GM12878 (cell line): Measurements from ENCODE around the gene HLTF. TPM values are rescaled to one million over a fixed set of nuclear protein-coding genes. Genes with fewer than 3 reads are reported as not detected.

Source experiments
- ATAC-seq: fragments of 200-7000 bp; cut with Tn5 transposase; 3 replicates; pipeline ENCODE4 v1.9.1; 2020; ENCODE audit warnings: mild to moderate bottlenecking, moderate library complexity
- BruUV-seq: library from RNA; stranded (reverse); fragments of 400-500 nt; replicated peaks from 2 replicates; lab custom pipeline; 2021; lab: Mats Ljungman, UMichigan
- CTCF ChIA-PET: fragments of 300-600 bp; sonication (Branson Sonifier 250); formaldehyde crosslinking; extraction: SDS; loops from one replicate; lab custom pipeline; 2021; ENCODE audit warnings: inconsistent platforms; lab: Yijun Ruan, JAX
- POLR2A ChIA-PET: fragments of 350-600 bp; formaldehyde crosslinking; extraction: SDS; loops from one replicate; lab custom pipeline; 2021; ENCODE audit warnings: inconsistent platforms; lab: Charles Lee
- RAD21 ChIA-PET: fragments of 300-600 bp; sonication (Branson Sonifier 250); formaldehyde crosslinking; loops from one replicate; lab custom pipeline; 2023; ENCODE audit warnings: antibody characterized with exemption; ENCODE audit not compliant: unreplicated experiment; lab: Charles Lee
- SMC1A ChIA-PET: fragments of 300-600 bp; sonication (Branson Sonifier 250); formaldehyde crosslinking; loops from one replicate; lab custom pipeline; 2023; ENCODE audit not compliant: unreplicated experiment, uncharacterized antibody; lab: Charles Lee
- DNase-seq: peaks from one replicate; pipeline ENCODE4 v3.0.0-alpha.2; 2011; ENCODE audit warnings: low read depth, low spot score
- FAIRE-seq: peaks from 3 replicates; lab custom pipeline; 2011; peaks lifted over from hg19 to GRCh38; lab: Jason Lieb, UNC
- H2AFZ ChIP-seq: 2 replicates; pipeline ENCODE4 v1.6.0; 2011; ENCODE audit warnings: low read depth, low read length, control low read depth; ENCODE audit not compliant: control insufficient read depth
- H3K27ac ChIP-seq: 2 replicates; pipeline ENCODE4 v1.5.1; 2011; ENCODE audit warnings: control low read depth; ENCODE audit not compliant: control insufficient read depth, insufficient read depth
- H3K27me3 ChIP-seq, 2 experiments: replicated peaks in 1 of 2; 2 replicates each; pipeline versions ENCODE4 v1.6.0 to v1.6.1; 2011; ENCODE audit warnings: low read length in 1 of 2; ENCODE audit not compliant: control insufficient read depth in 2 of 2, insufficient read depth in 2 of 2
- H3K36me3 ChIP-seq, 2 experiments: 2 replicates each; pipeline ENCODE4 v1.5.1; 2011; ENCODE audit warnings: low read length in 1 of 2; ENCODE audit not compliant: control insufficient read depth in 2 of 2, insufficient read depth in 2 of 2
- H3K4me1 ChIP-seq: 2 replicates; pipeline ENCODE4 v1.6.1; 2011; ENCODE audit warnings: mild to moderate bottlenecking, low read length, moderate library complexity, mixed read lengths; ENCODE audit not compliant: control insufficient read depth, insufficient read depth
- H3K4me2 ChIP-seq: 2 replicates; pipeline ENCODE4 v1.6.0; 2011; ENCODE audit warnings: control low read depth; ENCODE audit not compliant: control insufficient read depth, insufficient read depth
- H3K4me3 ChIP-seq: fragments of 200-600 bp; sonication (generic); 2 replicates; pipeline ENCODE4 v1.5.1; 2016
- H3K79me2 ChIP-seq: 2 replicates; pipeline ENCODE4 v1.6.0; 2011; ENCODE audit warnings: low read length; ENCODE audit not compliant: control insufficient read depth, insufficient read depth
- H3K9ac ChIP-seq: 2 replicates; pipeline ENCODE4 v1.8.0; 2011; ENCODE audit warnings: low read length, control low read depth, mixed read lengths; ENCODE audit not compliant: control insufficient read depth, insufficient read depth
- H3K9me3 ChIP-seq: replicated peaks from 3 replicates; pipeline ENCODE4 v1.5.1; 2011; ENCODE audit warnings: mild to moderate bottlenecking, low read length; ENCODE audit not compliant: control insufficient read depth, insufficient read depth
- H4K20me1 ChIP-seq: 2 replicates; pipeline ENCODE4 v1.6.0; 2011; ENCODE audit not compliant: control insufficient read depth, insufficient read depth
- CREB1 ChIP-seq: IDR thresholded peaks from 2 replicates; pipeline ENCODE4 v1.6.1; 2012; ENCODE audit warnings: low read depth, mild to moderate bottlenecking, inconsistent platforms
- FOS ChIP-seq: IDR thresholded peaks from 3 replicates; pipeline ENCODE4 v1.6.1; 2011; ENCODE audit warnings: borderline replicate concordance; ENCODE audit not compliant: insufficient read length; ENCODE audit errors: extremely low read depth
- HSF1 ChIP-seq: fragments of 150-350 bp; IDR thresholded peaks from 2 replicates; pipeline ENCODE4 v1.6.1; 2014; ENCODE audit warnings: mild to moderate bottlenecking, low read depth, low read length
- IKZF1 ChIP-seq: fragments of 450-650 bp; conservative IDR thresholded peaks from 2 replicates; pipeline ENCODE4 v1.6.1; 2017; ENCODE audit warnings: antibody characterized with exemption, mild to moderate bottlenecking
- KAT2A ChIP-seq: conservative IDR thresholded peaks from 2 replicates; pipeline ENCODE4 v1.6.1; 2011; ENCODE audit warnings: low read depth, low read length; ENCODE audit not compliant: control insufficient read depth
- MAX ChIP-seq: IDR thresholded peaks from 2 replicates; pipeline ENCODE4 v1.6.1; 2012; ENCODE audit warnings: low read depth, low read length, improper control_type of control experiment
- NFIC ChIP-seq: IDR thresholded peaks from 2 replicates; pipeline ENCODE4 v1.6.1; 2012; ENCODE audit warnings: low read depth, mild to moderate bottlenecking, inconsistent platforms, low read length, moderate library complexity
- NR2F1 ChIP-seq: fragments of 450-650 bp; conservative IDR thresholded peaks from 2 replicates; pipeline ENCODE4 v1.6.1; 2017; ENCODE audit warnings: mild to moderate bottlenecking
- PAX5 ChIP-seq: IDR thresholded peaks from 2 replicates; pipeline ENCODE4 v1.6.1; 2011; ENCODE audit warnings: low read depth, low read length, borderline replicate concordance
- PAX8 ChIP-seq: fragments of 450-650 bp; IDR thresholded peaks from 2 replicates; pipeline ENCODE4 v1.6.1; 2017; ENCODE audit warnings: mild to moderate bottlenecking, moderate library complexity
- PKNOX1 ChIP-seq: fragments of 450-650 bp; IDR thresholded peaks from 2 replicates; pipeline ENCODE4 v1.6.1; 2016; ENCODE audit warnings: mild to moderate bottlenecking
- POLR2AphosphoS2 ChIP-seq: IDR thresholded peaks from 2 replicates; pipeline ENCODE4 v1.6.1; 2011; ENCODE audit warnings: low read depth, mild to moderate bottlenecking, low read length, improper control_type of control experiment, moderate library complexity
- RBBP5 ChIP-seq: fragments of 200-600 bp; sonication (generic); conservative IDR thresholded peaks from 2 replicates; pipeline ENCODE4 v1.6.1; 2016
- RCOR1 ChIP-seq: conservative IDR thresholded peaks from 2 replicates; pipeline ENCODE4 v1.6.1; 2012; ENCODE audit warnings: low read depth, low read length, improper control_type of control experiment
- RFX5 ChIP-seq: IDR thresholded peaks from 2 replicates; pipeline ENCODE4 v1.6.1; 2011; ENCODE audit warnings: low read depth, low read length, improper control_type of control experiment
- SP1 ChIP-seq: IDR thresholded peaks from one replicate; pipeline ENCODE4 v1.6.1; 2011; ENCODE audit warnings: low read depth, low read length
- TCF12 ChIP-seq: IDR thresholded peaks from 2 replicates; pipeline ENCODE4 v1.6.1; 2011; ENCODE audit warnings: low read depth, mild to moderate bottlenecking, low read length
- TCF7 ChIP-seq: IDR thresholded peaks from 2 replicates; pipeline ENCODE4 v1.6.1; 2014; ENCODE audit warnings: antibody characterized with exemption, borderline replicate concordance
- ZNF207 ChIP-seq: fragments of 450-650 bp; IDR thresholded peaks from 2 replicates; pipeline ENCODE4 v1.6.1; 2014; ENCODE audit warnings: antibody characterized with exemption, mild to moderate bottlenecking, borderline replicate concordance
- ZNF217 ChIP-seq: fragments of 450-650 bp; IDR thresholded peaks from 2 replicates; pipeline ENCODE4 v1.6.1; 2017; ENCODE audit warnings: antibody characterized with exemption, mild to moderate bottlenecking
- WGBS: methylation state at CpG from one replicate; pipeline ENCODE4 v1.1.6; 2016; ENCODE audit warnings: low lambda C conversion rate; ENCODE audit not compliant: insufficient replicate concordance, insufficient coverage; ENCODE audit errors: missing lambda C conversion rate; 5-methylcytosine and 5-hydroxymethylcytosine counted together
- in situ Hi-C: fragments of 300-500 bp; cut with MboI; formaldehyde crosslinking; loops from 9 replicates; pipeline ENCODE4 v1.14.3; 2018; ENCODE audit warnings: mixed read lengths
- intact Hi-C: fragments of 100-400 bp; cut with micrococcal nuclease; formaldehyde crosslinking; loops from one replicate; pipeline ENCODE4 v1.14.2; 2022; ENCODE audit not compliant: unreplicated experiment
- polyA plus RNA-seq, 11 experiments: library from polyadenylated mRNA; depleted of rRNA in 4 of 11; unstranded in 6 of 11; stranded (reverse) in 5 of 11; fragments of >200 nt; fragmentation: Nextera tagmentation in 4 of 11; fragmentation: Illumina TruSeq in 1 of 11; extraction: Ambion mirVana in 4 of 11; extraction: Trizol in 1 of 11; gene quantifications; 1 replicate in 1 of 11; 2 replicates in 10 of 11; pipeline versions ENCODE4 v1.2.1 to v1.2.3, GENCODE V29; 2011 to 2016; ENCODE audit warnings: inconsistent platforms in 2 of 11, missing spikeins in 2 of 11, low read depth in 1 of 11
- total RNA-seq, 4 experiments: library from RNA; depleted of rRNA in 3 of 4; stranded (reverse); fragments of >200 nt in 3 of 4; fragmentation: Illumina TruSeq in 1 of 4; extraction: Trizol in 1 of 4; gene quantifications; 2 replicates each; pipeline versions ENCODE4 v1.2.1 to v1.2.3, GENCODE V29; 2013 to 2021

Gene HLTF
- total and polyA plus RNA-seq, 10 of the 15 experiments (the other 5 are each of a cell fraction or from before 2014, with no cell fraction given) = 13.7 to 50.4 (median 31.7) TPM

- Histone ChIP-seq H3K27me3 (no peaks in the 10 kb centered on the region), H2AFZ (no peak overlapping the region), H3K9me3 (no peaks in the 10 kb centered on the region), H3K27ac (peak overlapping the region; percentile 33; the same call in 1 of the 2 replicates), H3K79me2 (no peaks in the 10 kb centered on the region), H3K4me1 (peaks cover 15% of the 10 kb centered on the region), H4K20me1 (no peaks in the 10 kb centered on the region), H3K4me2 (no peak overlapping the region), H3K4me3 (no peak overlapping the region), H3K36me3 (peaks cover 0 to 5% of the 10 kb centered on the region in 2 experiments; a peak in 1 of 4 replicates), H3K9ac (no peak overlapping the region)
- in situ Hi-C loops = no loop called here
- intact Hi-C loops = no loop called here
- FAIRE-seq (no peak), ATAC-seq (no peak), DNase-seq (no peak)
- TF ChIP-seq PKNOX1 (no peak), MAX (no peak), SP1 (no peak), PAX5 (no peak), KAT2A (no peak), NR2F1 (no peak), POLR2AphosphoS2 (no peak), PAX8 (no peak), ZNF217 (no peak), RCOR1 (no peak), TCF12 (no peak), HSF1 (no peak), IKZF1 (no peak), RBBP5 (no peak), NFIC (no peak), RFX5 (no peak), FOS (no peak), CREB1 (no peak), ZNF207 (no peak), TCF7 (no peak)
- ChIA-PET SMC1A (interaction anchor here (1.0 kb wide), 1 partner anchor 19 kb away, joined by 3 read pairs; no protein-coding TSS in a partner anchor), RAD21 (no interaction called here), POLR2A (no interaction called here), CTCF (interaction anchor here (1.5 to 1.7 kb wide), 2 partner anchors 9 to 129 kb away, joined by 3 to 9 read pairs; no protein-coding TSS in a partner anchor)
- 99% methylated on average over 5 of the region's 5 CpGs for WGBS
- BruUV-seq = no TSS peak
Observed at GRCh38 chr3:148998297-148998696, 88.0 kb downstream of the HLTF start.
